Aorta (tissue), 5 donors: ENCODE results near the gene TMTC1. TPM values are rescaled to one million over a fixed set of nuclear protein-coding genes. Genes with fewer than 3 reads are reported as not detected.

Source experiments
- ATAC-seq: fragments of 200-7000 bp; cut with Tn5 transposase; one replicate; pipeline ENCODE4 v1.9.1; 2022; ENCODE audit warnings: moderate library complexity; ENCODE audit not compliant: low FRiP score
- DNase-seq, 2 donors: peaks; one replicate each; pipeline ENCODE4 v3.0.0-alpha.2; 2020
- H3K27ac ChIP-seq, 2 donors: one replicate each; pipeline ENCODE4 v1.5.1; 2013; ENCODE audit warnings: low read length in 2 of 2, mild to moderate bottlenecking in 2 of 2, moderate library complexity in 2 of 2, control low read depth in 1 of 2, inconsistent platforms in 1 of 2, low read depth in 1 of 2
- H3K27me3 ChIP-seq, 2 donors: one replicate each; pipeline ENCODE4 v1.6.1; 2013; ENCODE audit warnings: control low read depth in 1 of 2, low read length in 1 of 2, mild to moderate bottlenecking in 1 of 2, moderate library complexity in 1 of 2; ENCODE audit not compliant: insufficient read depth in 2 of 2, control insufficient read depth in 1 of 2
- H3K36me3 ChIP-seq, 2 donors: one replicate each; pipeline ENCODE4 v1.6.1; 2013; ENCODE audit warnings: control low read depth in 1 of 2, low read length in 1 of 2, mild to moderate bottlenecking in 1 of 2; ENCODE audit not compliant: insufficient read depth in 2 of 2, control insufficient read depth in 1 of 2
- H3K4me1 ChIP-seq, 2 donors: one replicate each; pipeline ENCODE4 v1.6.1; 2013; ENCODE audit warnings: low read length in 2 of 2, control low read depth in 1 of 2, mild to moderate bottlenecking in 1 of 2, moderate library complexity in 1 of 2; ENCODE audit not compliant: insufficient read depth in 2 of 2, control insufficient read depth in 1 of 2
- H3K4me3 ChIP-seq, 2 donors: one replicate each; pipeline ENCODE4 v1.5.1; 2013; ENCODE audit warnings: low read length in 2 of 2, control low read depth in 1 of 2, mild to moderate bottlenecking in 1 of 2
- H3K9me3 ChIP-seq: one replicate; pipeline ENCODE4 v1.6.1; 2013; ENCODE audit warnings: mild to moderate bottlenecking, low read length; ENCODE audit not compliant: control insufficient read depth
- WGBS, 2 donors: extraction: QIAGEN DNeasy Blood & Tissue Kit; methylation state at CpG; one replicate each; pipeline ENCODE4 v1.1.7; 2013; 5-methylcytosine and 5-hydroxymethylcytosine counted together
- intact Hi-C, 2 donors: fragments of 100-400 bp; cut with DNase I; formaldehyde crosslinking; loops; one replicate each; pipeline versions ENCODE4 v1.14.2 to v1.15.0; 2022
- polyA plus RNA-seq, 2 donors: library from polyadenylated mRNA; stranded (reverse); fragments of 200-250 nt; gene quantifications; one replicate each; pipeline ENCODE4 v1.2.3, GENCODE V29; 2013
- total RNA-seq, 2 donors: library from RNA; stranded (reverse); fragmentation: NEBNext Ultra II Directional; extraction: Animal tissue kit (Norgen Biotek cat#: 25700); gene quantifications; one replicate each; pipeline ENCODE4 v1.2.1, GENCODE V29; 2021
- donor health status: healthy with polysubstance abuse.
- donor health status: Bipolar disorder and iron deficiency.
- donor health status: DM: no; HTN: no; CAD: no.
- donor health status: DM: no; HTN: no; CAD: no.
- donor health status: DM: yes; HTN: yes; CAD: no.

TMTC1 gene
- total and polyA plus RNA-seq, 4 donors = 12.8 to 84.6 (median 46.7) TPM

DNA sequence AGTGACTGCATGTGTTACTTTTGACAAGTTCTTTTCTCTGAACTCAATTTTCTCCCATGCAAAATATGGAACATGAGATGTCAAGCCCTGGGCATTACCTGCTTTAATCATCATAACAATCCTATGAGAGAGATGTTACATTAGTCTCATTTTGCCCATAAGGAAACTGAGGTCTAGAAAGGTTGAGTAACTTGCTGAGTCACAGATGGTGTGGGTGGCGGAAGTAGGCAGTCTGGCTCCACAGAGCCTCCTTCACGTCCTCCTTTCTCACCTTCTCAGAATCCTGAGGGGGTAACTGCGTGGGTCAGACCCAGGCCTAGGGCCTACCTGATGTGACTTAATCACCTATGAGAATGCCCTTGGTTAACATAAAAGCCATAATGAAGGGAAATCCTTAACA, 50.7 kb downstream of the TMTC1 start:
- Histone ChIP-seq H3K27ac (no peak overlapping the region), H3K4me3 (no peak overlapping the region), H3K9me3 (no peaks in the 10 kb centered on the region), H3K27me3 (no peaks in the 10 kb centered on the region), H3K4me1 (peaks cover 2 to 11% of the 10 kb centered on the region in 2 donors), H3K36me3 (no peaks in the 10 kb centered on the region)
- DNase-seq (no peak), ATAC-seq (no peak)
- WGBS, 2 donors = 90 to 91% methylated on average over 3 of the region's 3 CpGs
- intact Hi-C loops = loop anchor here in 1 of 2 donors (5.0 kb wide), 1 partner anchor 49 kb away; the partner anchor contains the start of gene TMTC1

GRCh38 chr12:29732593-29732992, 51.1 kb downstream of the TMTC1 start:
- Histone ChIP-seq H3K27me3 (no peaks in the 10 kb centered on the region), H3K27ac (no peak overlapping the region), H3K4me3 (no peak overlapping the region), H3K9me3 (no peaks in the 10 kb centered on the region), H3K4me1 (peaks cover 2 to 11% of the 10 kb centered on the region in 2 donors), H3K36me3 (no peaks in the 10 kb centered on the region)
- 85 to 93% methylated on average over 3 of the region's 3 CpGs for WGBS, 2 donors
- no peak for ATAC-seq
- DNase-seq = no peak
- intact Hi-C loops = loop anchor here in 1 of 2 donors (5.0 kb wide), 1 partner anchor 50 kb away; the partner anchor contains the start of gene TMTC1

DNA sequence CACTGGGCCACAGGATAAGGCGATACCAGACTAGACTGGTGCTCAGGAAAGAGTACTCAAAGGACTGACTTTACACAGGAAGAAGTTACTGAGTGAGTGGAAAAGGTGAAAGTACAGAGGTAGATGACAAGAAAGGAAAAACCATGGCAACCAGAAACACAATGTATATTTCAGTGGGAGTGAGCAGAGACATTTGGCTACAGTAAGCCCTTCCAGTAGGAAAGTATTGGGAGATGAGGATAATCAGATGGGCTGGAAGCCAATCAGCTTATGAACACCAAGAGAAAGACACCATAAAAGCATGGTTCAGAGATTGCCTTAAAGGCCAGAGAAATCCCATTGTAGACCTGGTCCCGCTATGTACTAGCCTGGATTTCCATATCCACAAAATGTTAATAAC, 51.6 kb downstream of the TMTC1 start:
- Histone ChIP-seq H3K36me3 (no peaks in the 10 kb centered on the region), H3K9me3 (no peaks in the 10 kb centered on the region), H3K27me3 (no peaks in the 10 kb centered on the region), H3K4me1 (peaks cover 2 to 11% of the 10 kb centered on the region in 2 donors), H3K4me3 (no peak overlapping the region), H3K27ac (peak overlapping the region in 1 of 2 donors; percentile 17)
- no peak for ATAC-seq
- intact Hi-C loops = loop anchor here in 1 of 2 donors (5.0 kb wide), 1 partner anchor 50 kb away; the partner anchor contains the start of gene TMTC1
- DNase-seq = no peak
- WGBS, 2 donors = 96 to 98% methylated on average over 2 of the region's 2 CpGs

DNA sequence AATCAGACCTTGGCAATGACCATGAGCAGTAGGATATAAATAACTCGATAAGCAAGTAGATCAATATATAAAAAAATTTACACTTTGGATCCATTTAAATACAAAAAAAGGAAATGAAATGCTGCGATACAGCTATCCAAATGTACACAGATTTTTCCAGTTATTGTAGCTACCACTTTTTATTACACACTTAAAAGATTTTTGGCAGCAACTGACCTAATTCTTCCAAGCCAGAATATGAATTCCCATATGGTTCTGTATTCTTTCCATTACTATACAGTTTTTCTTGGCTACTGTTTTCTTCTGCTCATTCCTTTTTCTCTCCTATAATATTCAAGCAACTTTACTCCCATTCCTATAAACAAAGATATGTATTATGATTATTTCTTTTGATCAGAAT, 52.2 kb downstream of the TMTC1 start:
- Histone ChIP-seq H3K9me3 (no peaks in the 10 kb centered on the region), H3K4me3 (no peak overlapping the region), H3K27ac (no peak overlapping the region), H3K36me3 (no peaks in the 10 kb centered on the region), H3K4me1 (peaks cover 2 to 11% of the 10 kb centered on the region in 2 donors), H3K27me3 (no peaks in the 10 kb centered on the region)
- WGBS, 2 donors = 29 to 41% methylated on average over 2 of the region's 2 CpGs
- no peak for DNase-seq
- intact Hi-C loops = loop anchor here in 1 of 2 donors (5.0 kb wide), 1 partner anchor 51 kb away; the partner anchor contains the start of gene TMTC1
- ATAC-seq = no peak

DNA sequence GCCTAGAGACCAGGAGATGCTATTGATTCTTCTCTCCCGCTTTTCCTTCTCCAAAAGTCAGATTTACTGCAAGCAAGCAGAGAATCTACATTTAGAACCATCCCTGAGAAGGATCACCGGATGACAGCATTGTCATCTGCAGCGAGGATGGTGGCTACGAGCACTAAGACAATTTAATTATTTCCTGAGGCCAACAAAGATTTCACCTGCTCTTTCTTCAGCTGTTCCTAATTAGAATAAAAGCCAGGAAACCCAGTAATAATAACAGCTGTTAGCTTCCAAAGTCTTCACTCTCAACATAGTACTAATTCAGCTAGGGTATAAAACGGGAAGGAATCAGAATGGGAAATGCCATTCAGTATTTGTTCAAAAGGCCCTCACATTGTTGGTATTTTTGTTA, 53.3 kb downstream of the TMTC1 start:
- WGBS, 2 donors = 95 to 96% methylated on average over 5 of the region's 5 CpGs
- Histone ChIP-seq H3K27me3 (no peaks in the 10 kb centered on the region), H3K36me3 (no peaks in the 10 kb centered on the region), H3K4me1 (peaks cover 2 to 11% of the 10 kb centered on the region in 2 donors), H3K27ac (no peak overlapping the region), H3K9me3 (no peaks in the 10 kb centered on the region), H3K4me3 (no peak overlapping the region)
- intact Hi-C loops = loop anchor here in 1 of 2 donors (5.0 kb wide), 1 partner anchor 52 kb away; the partner anchor contains the start of gene TMTC1
- no peak for DNase-seq
- no peak for ATAC-seq

DNA sequence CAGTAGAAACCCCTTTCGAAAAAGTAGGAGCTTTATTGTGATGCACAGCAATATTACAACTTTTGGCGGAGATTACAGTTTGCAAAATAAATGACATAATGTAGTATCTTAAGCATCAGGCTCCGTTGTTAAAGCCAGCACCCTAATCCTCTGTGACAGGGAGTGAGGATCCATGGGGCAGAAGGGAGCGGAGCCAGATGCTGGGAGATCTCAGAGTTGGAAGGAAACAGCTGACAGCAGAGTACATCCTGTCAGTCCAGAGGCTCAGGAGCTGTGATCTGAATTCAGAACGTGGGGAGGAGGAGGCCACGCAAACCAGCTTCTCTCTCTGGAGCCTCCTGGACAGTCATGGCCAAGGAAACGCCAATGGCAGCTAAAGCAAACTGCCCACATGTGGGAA, 55.7 kb downstream of the TMTC1 start:
- Histone ChIP-seq H3K27me3 (no peaks in the 10 kb centered on the region), H3K36me3 (no peaks in the 10 kb centered on the region), H3K9me3 (no peaks in the 10 kb centered on the region), H3K27ac (no peak overlapping the region), H3K4me3 (no peak overlapping the region), H3K4me1 (peaks cover 0 to 4% of the 10 kb centered on the region in 2 donors)
- DNase-seq = no peak
- intact Hi-C loops = loop anchor here in 1 of 2 donors (10.0 kb wide), 1 partner anchor 1723 kb away; no protein-coding TSS in a partner anchor
- no peak for ATAC-seq
- 90 to 93% methylated on average over 7 of the region's 7 CpGs for WGBS, 2 donors

GRCh38 chr12:29726741-29727348, 56.9 kb downstream of the TMTC1 start:
- H3K9me3 ChIP-seq = no peaks in the 10 kb centered on the region
- peak overlapping the region in 1 of 2 donors; percentile 75 for H3K27ac ChIP-seq
- no peaks in the 10 kb centered on the region for H3K36me3 ChIP-seq
- no peaks in the 10 kb centered on the region for H3K27me3 ChIP-seq
- DNase-seq (no peak), ATAC-seq (no peak)
- 75 to 89% methylated on average over 2 of the region's 2 CpGs for WGBS, 2 donors
- no peaks in the 10 kb centered on the region for H3K4me1 ChIP-seq
- intact Hi-C loops = loop anchor here in 1 of 2 donors (10.0 kb wide), 1 partner anchor 1722 kb away; no protein-coding TSS in a partner anchor
- H3K4me3 ChIP-seq = no peak overlapping the region

DNA sequence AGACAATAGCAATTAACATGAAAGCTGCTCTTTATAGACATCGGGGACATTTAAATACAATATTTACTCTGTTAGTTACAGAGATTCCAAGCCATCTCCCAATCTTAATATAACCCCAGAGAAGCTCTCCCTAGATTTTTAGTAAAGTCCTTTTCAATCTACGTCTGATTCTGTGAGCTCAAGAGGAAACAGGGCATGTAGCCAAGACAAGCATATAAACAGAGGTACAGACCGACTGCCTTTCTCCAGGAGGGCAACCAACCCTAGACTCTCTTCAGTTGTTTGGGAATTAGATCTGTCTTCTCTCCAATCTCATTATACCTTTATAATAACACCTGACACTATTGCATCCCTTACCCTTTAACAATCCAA, 57.4 kb downstream of the TMTC1 start:
- DNase-seq = no peak
- no peaks in the 10 kb centered on the region for H3K27me3 ChIP-seq
- H3K27ac ChIP-seq = peak overlapping the region in 1 of 2 donors; percentile 75
- no peaks in the 10 kb centered on the region for H3K4me1 ChIP-seq
- WGBS, 2 donors = 1 to 4% methylated on average over 3 of the region's 3 CpGs
- intact Hi-C loops = loop anchor here in 1 of 2 donors (10.0 kb wide), 1 partner anchor 1722 kb away; no protein-coding TSS in a partner anchor
- no peaks in the 10 kb centered on the region for H3K9me3 ChIP-seq
- ATAC-seq = no peak
- H3K4me3 ChIP-seq = no peak overlapping the region
- no peaks in the 10 kb centered on the region for H3K36me3 ChIP-seq
